Activated T-cell treated with anti-CD3 and anti-CD28 coated beads, Interleukin-2, amount 50 U/mL, for 4 hours (primary cell): ENCODE data around the gene CDH23. TPM values are rescaled to one million over a fixed set of nuclear protein-coding genes. Genes with fewer than 3 reads are reported as not detected.
"Not testable (repeated sequence)": the region's sequence is repeated elsewhere in the genome, so short reads cannot be mapped to it uniquely, and the experiment has no call there.

Experiments
- ATAC-seq, 2 donors: fragments of 200-7000 bp; cut with Tn5 transposase; one replicate each; pipeline ENCODE4 v1.10.0; 2021
- DNase-seq: peaks from one replicate; pipeline ENCODE4 v3.0.0-alpha.2; 2020
- H3K27me3 Mint-ChIP-seq: one replicate; pipeline ENCODE4 v1.8.0; 2021; ENCODE audit warnings: low read depth, mixed read lengths
- H3K36me3 Mint-ChIP-seq: one replicate; pipeline ENCODE4 v1.8.0; 2022; ENCODE audit warnings: mixed read lengths; ENCODE audit not compliant: insufficient read depth
- H3K4me1 Mint-ChIP-seq: one replicate; pipeline ENCODE4 v1.8.0; 2021; ENCODE audit warnings: low read depth, mixed read lengths
- H3K4me3 Mint-ChIP-seq: one replicate; pipeline ENCODE4 v1.8.0; 2021; ENCODE audit warnings: mild to moderate bottlenecking, moderate library complexity, mixed read lengths
- H3K9me3 Mint-ChIP-seq: one replicate; pipeline ENCODE4 v1.8.0; 2021; ENCODE audit warnings: mixed read lengths
- total RNA-seq, 3 donors: library from RNA; stranded (reverse); gene quantifications; one replicate each; pipeline ENCODE4 v1.2.1, GENCODE V29; 2021

The CDH23 gene
- total RNA-seq, 3 donors from 2014 or later, result 0.71 to 1.2 (median 1.1) TPM

GRCh38 chr10:71600242-71600641, 203.5 kb downstream of the CDH23 start:
- not testable (repeated sequence) for DNase-seq, H3K9me3 Mint-ChIP-seq, ATAC-seq, H3K4me1 Mint-ChIP-seq, H3K27me3 Mint-ChIP-seq, H3K4me3 Mint-ChIP-seq, H3K36me3 Mint-ChIP-seq

- ATAC-seq (peak in 1 of 2 donors; percentile 38), DNase-seq (no peak)
- Mint-ChIP-seq H3K27me3 (no peaks in the 10 kb centered on the region), H3K4me1 (no peaks in the 10 kb centered on the region), H3K4me3 (no peak overlapping the region), H3K9me3 (no peaks in the 10 kb centered on the region), H3K36me3 (no peaks in the 10 kb centered on the region)
These were observed 204.1 kb downstream of the CDH23 start for GRCh38 chr10:71600849-71601248.

- H3K27me3 Mint-ChIP-seq, result no peaks in the 10 kb centered on the region
- no peaks in the 10 kb centered on the region for H3K9me3 Mint-ChIP-seq
- DNase-seq (no peak), ATAC-seq (no peak)
- no peaks in the 10 kb centered on the region for H3K36me3 Mint-ChIP-seq
- H3K4me3 Mint-ChIP-seq, result no peak overlapping the region
- no peaks in the 10 kb centered on the region for H3K4me1 Mint-ChIP-seq
These were observed 204.6 kb downstream of the CDH23 start for GRCh38 chr10:71601273-71601672.

GRCh38 chr10:71603150-71603549, 206.4 kb downstream of the CDH23 start:
- ATAC-seq, result no peak
- Mint-ChIP-seq H3K27me3 (no peaks in the 10 kb centered on the region), H3K36me3 (no peaks in the 10 kb centered on the region), H3K9me3 (no peaks in the 10 kb centered on the region), H3K4me3 (no peak overlapping the region), H3K4me1 (no peaks in the 10 kb centered on the region)
- DNase-seq, result no peak

GRCh38 chr10:71603754-71604153, 207.0 kb downstream of the CDH23 start:
- Mint-ChIP-seq H3K9me3 (no peaks in the 10 kb centered on the region), H3K27me3 (no peaks in the 10 kb centered on the region), H3K4me3 (no peak overlapping the region), H3K36me3 (no peaks in the 10 kb centered on the region), H3K4me1 (no peaks in the 10 kb centered on the region)
- ATAC-seq (no peak), DNase-seq (no peak)

- Mint-ChIP-seq H3K9me3 (no peaks in the 10 kb centered on the region), H3K27me3 (peaks cover 3% of the 10 kb centered on the region), H3K4me3 (no peak overlapping the region), H3K36me3 (no peaks in the 10 kb centered on the region), H3K4me1 (no peaks in the 10 kb centered on the region)
- DNase-seq (no peak), ATAC-seq (no peak)
These were observed 207.8 kb downstream of the CDH23 start for GRCh38 chr10:71604324-71605018.

GRCh38 chr10:71605263-71605962, 208.7 kb downstream of the CDH23 start:
- H3K4me3 Mint-ChIP-seq, result no peak overlapping the region
- peaks cover 6% of the 10 kb centered on the region for H3K27me3 Mint-ChIP-seq
- no peaks in the 10 kb centered on the region for H3K9me3 Mint-ChIP-seq
- H3K4me1 Mint-ChIP-seq, result no peaks in the 10 kb centered on the region
- ATAC-seq, result no peak
- no peaks in the 10 kb centered on the region for H3K36me3 Mint-ChIP-seq
- no peak for DNase-seq

- DNase-seq, result no peak
- no peaks in the 10 kb centered on the region for H3K9me3 Mint-ChIP-seq
- H3K27me3 Mint-ChIP-seq, result peaks cover 8% of the 10 kb centered on the region
- H3K4me3 Mint-ChIP-seq, result no peak overlapping the region
- H3K36me3 Mint-ChIP-seq, result no peaks in the 10 kb centered on the region
- H3K4me1 Mint-ChIP-seq, result no peaks in the 10 kb centered on the region
- no peak for ATAC-seq
These were observed 209.7 kb downstream of the CDH23 start for GRCh38 chr10:71606257-71607081.

GRCh38 chr10:71607082-71607443, 210.3 kb downstream of the CDH23 start:
- no peak for ATAC-seq
- H3K27me3 Mint-ChIP-seq, result peaks cover 11% of the 10 kb centered on the region

GRCh38 chr10:71608819-71609768, 212.4 kb downstream of the CDH23 start:
- H3K27me3 Mint-ChIP-seq, result peaks cover 12% of the 10 kb centered on the region
- no peaks in the 10 kb centered on the region for H3K9me3 Mint-ChIP-seq
- H3K4me3 Mint-ChIP-seq, result no peak overlapping the region
- peak; percentile 54 for DNase-seq
- H3K4me1 Mint-ChIP-seq, result no peaks in the 10 kb centered on the region
- no peaks in the 10 kb centered on the region for H3K36me3 Mint-ChIP-seq
- ATAC-seq, result peak; percentile 43 to 49

More at GRCh38 chr10:71607082-71607443, 210.3 kb downstream of the CDH23 start:
- no peaks in the 10 kb centered on the region for H3K36me3 Mint-ChIP-seq
- H3K9me3 Mint-ChIP-seq, result no peaks in the 10 kb centered on the region
- no peaks in the 10 kb centered on the region for H3K4me1 Mint-ChIP-seq
- DNase-seq, result no peak
- H3K4me3 Mint-ChIP-seq, result no peak overlapping the region

GRCh38 chr10:71610651-71611050, 213.9 kb downstream of the CDH23 start:
- H3K4me1 Mint-ChIP-seq, result no peaks in the 10 kb centered on the region
- no peak overlapping the region for H3K4me3 Mint-ChIP-seq
- no peak for ATAC-seq
- H3K36me3 Mint-ChIP-seq, result no peaks in the 10 kb centered on the region
- no peaks in the 10 kb centered on the region for H3K9me3 Mint-ChIP-seq
- H3K27me3 Mint-ChIP-seq, result peaks cover 12% of the 10 kb centered on the region
- DNase-seq, result no peak

- Mint-ChIP-seq H3K4me3 (no peak overlapping the region), H3K36me3 (no peaks in the 10 kb centered on the region), H3K4me1 (no peaks in the 10 kb centered on the region), H3K27me3 (peaks cover 12% of the 10 kb centered on the region), H3K9me3 (no peaks in the 10 kb centered on the region)
- no peak for DNase-seq
- ATAC-seq, result no peak
These were observed 214.4 kb downstream of the CDH23 start for GRCh38 chr10:71611131-71611530.

GRCh38 chr10:71611709-71612422, 215.1 kb downstream of the CDH23 start:
- ATAC-seq (no peak), DNase-seq (no peak)
- Mint-ChIP-seq H3K4me1 (no peaks in the 10 kb centered on the region), H3K27me3 (peaks cover 12% of the 10 kb centered on the region), H3K4me3 (no peak overlapping the region), H3K36me3 (no peaks in the 10 kb centered on the region), H3K9me3 (no peaks in the 10 kb centered on the region)
